OCI-LY7 (cell line): ENCODE data around the gene AFF2.

Experiments used
- EZH2phosphoT487 ChIP-seq: fragments of 200-600 bp; sonication (generic); IDR thresholded peaks from 2 replicates; pipeline ENCODE4 v1.6.1; 2018; ENCODE audit warnings: low read depth, borderline replicate concordance, mild to moderate bottlenecking, mixed run types, antibody characterized with exemption, low read length, moderate library complexity, mixed read lengths
- TF ChIP-seq, protein P1 (sequence below): fragments of 200-600 bp; sonication (generic); conservative IDR thresholded peaks from 2 replicates; pipeline ENCODE4 v1.5.1; 2014; ENCODE audit warnings: mild to moderate bottlenecking, antibody characterized with exemption, low read length, moderate library complexity, mixed read lengths

GRCh38 chrX:148572337-148572736 is 71.9 kb downstream of the AFF2 start:
- TF ChIP-seq EZH2phosphoT487 = no peak
- TF ChIP-seq, protein P1, sequence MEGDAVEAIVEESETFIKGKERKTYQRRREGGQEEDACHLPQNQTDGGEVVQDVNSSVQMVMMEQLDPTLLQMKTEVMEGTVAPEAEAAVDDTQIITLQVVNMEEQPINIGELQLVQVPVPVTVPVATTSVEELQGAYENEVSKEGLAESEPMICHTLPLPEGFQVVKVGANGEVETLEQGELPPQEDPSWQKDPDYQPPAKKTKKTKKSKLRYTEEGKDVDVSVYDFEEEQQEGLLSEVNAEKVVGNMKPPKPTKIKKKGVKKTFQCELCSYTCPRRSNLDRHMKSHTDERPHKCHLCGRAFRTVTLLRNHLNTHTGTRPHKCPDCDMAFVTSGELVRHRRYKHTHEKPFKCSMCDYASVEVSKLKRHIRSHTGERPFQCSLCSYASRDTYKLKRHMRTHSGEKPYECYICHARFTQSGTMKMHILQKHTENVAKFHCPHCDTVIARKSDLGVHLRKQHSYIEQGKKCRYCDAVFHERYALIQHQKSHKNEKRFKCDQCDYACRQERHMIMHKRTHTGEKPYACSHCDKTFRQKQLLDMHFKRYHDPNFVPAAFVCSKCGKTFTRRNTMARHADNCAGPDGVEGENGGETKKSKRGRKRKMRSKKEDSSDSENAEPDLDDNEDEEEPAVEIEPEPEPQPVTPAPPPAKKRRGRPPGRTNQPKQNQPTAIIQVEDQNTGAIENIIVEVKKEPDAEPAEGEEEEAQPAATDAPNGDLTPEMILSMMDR = no peak
